ENCODE results near the gene KAZN. TPM values are rescaled to one million over a fixed set of nuclear protein-coding genes. Genes with fewer than 3 reads are reported as not detected.

The KAZN gene
- total RNA-seq, 1 experiment from 2014 or later, result 15.6 TPM

- Histone ChIP-seq H2AFZ (no peak overlapping the region), H3K9me2 (ENCODE audit: insufficient read depth) (no peaks in the 10 kb centered on the region), H3K4me2 (no peak overlapping the region), H3F3A (ENCODE audit: insufficient read depth, low read depth) (no peaks in the 10 kb centered on the region), H3K4me3 (no peak overlapping the region), H3K27me3 (ENCODE audit: insufficient read depth, low read depth) (no peaks in the 10 kb centered on the region), H3K9me3 (ENCODE audit: insufficient read depth, low read depth) (no peaks in the 10 kb centered on the region), H3K27ac (no peak overlapping the region), H3K79me2 (ENCODE audit: low read depth) (no peaks in the 10 kb centered on the region), H3K36me3 (ENCODE audit: low read depth) (no peaks in the 10 kb centered on the region), H3K4me1 (replicated peaks; ENCODE audit: insufficient read depth) (no peaks in the 10 kb centered on the region), H4K20me1 (ENCODE audit: insufficient read depth) (no peaks in the 10 kb centered on the region)
- intact Hi-C loops (cut with micrococcal nuclease; ENCODE audit: unreplicated experiment), result no loop called here
- CTCF ChIA-PET, result no interaction called here
- no peak for DNase-seq
- no TSS peak for BruUV-seq (replicated peaks)
- POLR2A ChIA-PET (ENCODE audit: unreplicated experiment), result no interaction called here
- TF ChIP-seq EZH2 (IDR thresholded peaks at IDR 0.05; ENCODE audit: low read depth), result no peak
- TF ChIP-seq CTCF (conservative IDR thresholded peaks at IDR 0.05), result no peak
Observed at GRCh38 chr1:15005116-15005515, 406.6 kb downstream of the KAZN start.

GRCh38 chr1:15007368-15007767, 408.9 kb downstream of the KAZN start:
- CTCF ChIA-PET, result no interaction called here
- H3F3A ChIP-seq (ENCODE audit: insufficient read depth, low read depth), result no peaks in the 10 kb centered on the region
- H4K20me1 ChIP-seq (ENCODE audit: insufficient read depth), result no peaks in the 10 kb centered on the region
- H3K36me3 ChIP-seq (ENCODE audit: low read depth), result no peaks in the 10 kb centered on the region
- no TSS peak for BruUV-seq (replicated peaks)
- no peaks in the 10 kb centered on the region for H3K27me3 ChIP-seq (ENCODE audit: insufficient read depth, low read depth)
- H3K27ac ChIP-seq, result no peak overlapping the region
- H3K4me1 ChIP-seq (replicated peaks; ENCODE audit: insufficient read depth), result no peaks in the 10 kb centered on the region
- no peak overlapping the region for H3K4me3 ChIP-seq
- H3K9me3 ChIP-seq (ENCODE audit: insufficient read depth, low read depth), result no peaks in the 10 kb centered on the region
- no peak for DNase-seq
- no peaks in the 10 kb centered on the region for H3K9me2 ChIP-seq (ENCODE audit: insufficient read depth)
- no peaks in the 10 kb centered on the region for H3K79me2 ChIP-seq (ENCODE audit: low read depth)
- TF ChIP-seq EZH2 (IDR thresholded peaks at IDR 0.05; ENCODE audit: low read depth), result no peak
- no peak for TF ChIP-seq CTCF (conservative IDR thresholded peaks at IDR 0.05)
- POLR2A ChIA-PET (ENCODE audit: unreplicated experiment), result interaction anchor here (0.6 kb wide), 1 partner anchor 17 kb away, joined by 7 read pairs; no protein-coding TSS in a partner anchor
- no peak overlapping the region for H3K4me2 ChIP-seq
- no peak overlapping the region for H2AFZ ChIP-seq
- intact Hi-C loops (cut with micrococcal nuclease; ENCODE audit: unreplicated experiment), result no loop called here

GRCh38 chr1:15007842-15008241, 409.4 kb downstream of the KAZN start:
- no peaks in the 10 kb centered on the region for H3K9me2 ChIP-seq (ENCODE audit: insufficient read depth)
- no peaks in the 10 kb centered on the region for H3K27me3 ChIP-seq (ENCODE audit: insufficient read depth, low read depth)
- no peaks in the 10 kb centered on the region for H3K79me2 ChIP-seq (ENCODE audit: low read depth)
- no peaks in the 10 kb centered on the region for H3K4me1 ChIP-seq (replicated peaks; ENCODE audit: insufficient read depth)
- intact Hi-C loops (cut with micrococcal nuclease; ENCODE audit: unreplicated experiment), result no loop called here
- no peak overlapping the region for H3K4me3 ChIP-seq
- H3K27ac ChIP-seq, result no peak overlapping the region
- no peaks in the 10 kb centered on the region for H3K9me3 ChIP-seq (ENCODE audit: insufficient read depth, low read depth)
- H2AFZ ChIP-seq, result no peak overlapping the region
- ChIA-PET CTCF (no interaction called here), POLR2A (ENCODE audit: unreplicated experiment) (no interaction called here)
- TF ChIP-seq EZH2 (IDR thresholded peaks at IDR 0.05; ENCODE audit: low read depth), result no peak
- TF ChIP-seq CTCF (conservative IDR thresholded peaks at IDR 0.05), result no peak
- H3F3A ChIP-seq (ENCODE audit: insufficient read depth, low read depth), result no peaks in the 10 kb centered on the region
- BruUV-seq (replicated peaks), result no TSS peak
- no peak overlapping the region for H3K4me2 ChIP-seq
- H4K20me1 ChIP-seq (ENCODE audit: insufficient read depth), result no peaks in the 10 kb centered on the region
- DNase-seq, result no peak
- no peaks in the 10 kb centered on the region for H3K36me3 ChIP-seq (ENCODE audit: low read depth)
